ENCODE measurements around the gene BCL2L11. TPM values are rescaled to one million over a fixed set of nuclear protein-coding genes. Genes with fewer than 3 reads are reported as not detected.

Gene BCL2L11
- total RNA-seq, 2 experiments from 2014 or later = 11.7 to 16.5 TPM

GRCh38 chr2:111173338-111173737 lies 52.6 kb downstream of the BCL2L11 start:
- CTCF ChIA-PET = no interaction called here
- no peak overlapping the region for H3K4me3 Mint-ChIP-seq
- ATAC-seq (no peak), DNase-seq (no peak)
- H3K4me1 Mint-ChIP-seq (ENCODE audit: low read depth) = peaks cover 8% of the 10 kb centered on the region
- no peaks in the 10 kb centered on the region for H3K9me3 Mint-ChIP-seq (ENCODE audit: insufficient read depth)
- POLR2A ChIA-PET = no interaction called here
- H3K36me3 Mint-ChIP-seq (ENCODE audit: low read depth) = no peaks in the 10 kb centered on the region
- no peak overlapping the region for H3K27ac Mint-ChIP-seq
- peaks cover 14% of the 10 kb centered on the region for H3K27me3 Mint-ChIP-seq (ENCODE audit: low read depth)

GRCh38 chr2:111173856-111174255 lies 53.1 kb downstream of the BCL2L11 start:
- ChIA-PET CTCF (no interaction called here), POLR2A (no interaction called here)
- H3K9me3 Mint-ChIP-seq (ENCODE audit: insufficient read depth) = no peaks in the 10 kb centered on the region
- H3K4me3 Mint-ChIP-seq = no peak overlapping the region
- peaks cover 14% of the 10 kb centered on the region for H3K27me3 Mint-ChIP-seq (ENCODE audit: low read depth)
- H3K36me3 Mint-ChIP-seq (ENCODE audit: low read depth) = no peaks in the 10 kb centered on the region
- peaks cover 3% of the 10 kb centered on the region for H3K4me1 Mint-ChIP-seq (ENCODE audit: low read depth)
- ATAC-seq (no peak), DNase-seq (no peak)
- H3K27ac Mint-ChIP-seq = no peak overlapping the region

- no peak overlapping the region for H3K27ac Mint-ChIP-seq
- peaks cover 15% of the 10 kb centered on the region for H3K27me3 Mint-ChIP-seq (ENCODE audit: low read depth)
- no peaks in the 10 kb centered on the region for H3K4me1 Mint-ChIP-seq (ENCODE audit: low read depth)
- DNase-seq (no peak), ATAC-seq (no peak)
- no peak overlapping the region for H3K4me3 Mint-ChIP-seq
- POLR2A ChIA-PET = no interaction called here
- CTCF ChIA-PET = no interaction called here
- H3K36me3 Mint-ChIP-seq (ENCODE audit: low read depth) = no peaks in the 10 kb centered on the region
- H3K9me3 Mint-ChIP-seq (ENCODE audit: insufficient read depth) = no peaks in the 10 kb centered on the region
Measured at GRCh38 chr2:111175615-111176014, 54.9 kb downstream of the BCL2L11 start.

- H3K27ac Mint-ChIP-seq = no peak overlapping the region
- H3K36me3 Mint-ChIP-seq (ENCODE audit: low read depth) = no peaks in the 10 kb centered on the region
- H3K9me3 Mint-ChIP-seq (ENCODE audit: insufficient read depth) = no peaks in the 10 kb centered on the region
- H3K27me3 Mint-ChIP-seq (ENCODE audit: low read depth) = peaks cover 13% of the 10 kb centered on the region
- ChIA-PET CTCF (no interaction called here), POLR2A (no interaction called here)
- H3K4me1 Mint-ChIP-seq (ENCODE audit: low read depth) = no peaks in the 10 kb centered on the region
- ATAC-seq (no peak), DNase-seq (no peak)
- no peak overlapping the region for H3K4me3 Mint-ChIP-seq
Measured at GRCh38 chr2:111176388-111176787, 55.7 kb downstream of the BCL2L11 start.

GRCh38 chr2:111176867-111177266 lies 56.2 kb downstream of the BCL2L11 start:
- POLR2A ChIA-PET = no interaction called here
- no peak overlapping the region for H3K27ac Mint-ChIP-seq
- H3K9me3 Mint-ChIP-seq (ENCODE audit: insufficient read depth) = no peaks in the 10 kb centered on the region
- no peaks in the 10 kb centered on the region for H3K36me3 Mint-ChIP-seq (ENCODE audit: low read depth)
- ATAC-seq (no peak), DNase-seq (no peak)
- no peaks in the 10 kb centered on the region for H3K4me1 Mint-ChIP-seq (ENCODE audit: low read depth)
- CTCF ChIA-PET = no interaction called here
- peaks cover 9% of the 10 kb centered on the region for H3K27me3 Mint-ChIP-seq (ENCODE audit: low read depth)
- no peak overlapping the region for H3K4me3 Mint-ChIP-seq

- Mint-ChIP-seq H3K27ac (no peak overlapping the region), H3K4me1 (ENCODE audit: low read depth) (no peaks in the 10 kb centered on the region), H3K27me3 (ENCODE audit: low read depth) (peaks cover 8% of the 10 kb centered on the region), H3K4me3 (no peak overlapping the region), H3K36me3 (ENCODE audit: low read depth) (no peaks in the 10 kb centered on the region), H3K9me3 (ENCODE audit: insufficient read depth) (no peaks in the 10 kb centered on the region)
- DNase-seq (no peak), ATAC-seq (no peak)
- ChIA-PET CTCF (no interaction called here), POLR2A (interaction anchor here (0.6 kb wide), 1 partner anchor 500 kb away, joined by 3 read pairs; the partner anchor contains the start of gene BUB1)
Measured at GRCh38 chr2:111178296-111178695, 57.6 kb downstream of the BCL2L11 start.

GRCh38 chr2:111178730-111179405 lies 58.2 kb downstream of the BCL2L11 start:
- ChIA-PET POLR2A (no interaction called here), CTCF (no interaction called here)
- H3K27ac Mint-ChIP-seq = no peak overlapping the region
- no peaks in the 10 kb centered on the region for H3K9me3 Mint-ChIP-seq (ENCODE audit: insufficient read depth)
- H3K36me3 Mint-ChIP-seq (ENCODE audit: low read depth) = no peaks in the 10 kb centered on the region
- ATAC-seq (no peak), DNase-seq (no peak)
- no peaks in the 10 kb centered on the region for H3K4me1 Mint-ChIP-seq (ENCODE audit: low read depth)
- H3K27me3 Mint-ChIP-seq (ENCODE audit: low read depth) = peaks cover 8% of the 10 kb centered on the region
- H3K4me3 Mint-ChIP-seq = no peak overlapping the region

- POLR2A ChIA-PET = no interaction called here
- Mint-ChIP-seq H3K4me3 (no peak overlapping the region), H3K4me1 (ENCODE audit: low read depth) (no peaks in the 10 kb centered on the region), H3K36me3 (ENCODE audit: low read depth) (no peaks in the 10 kb centered on the region), H3K27me3 (ENCODE audit: low read depth) (peaks cover 2% of the 10 kb centered on the region), H3K9me3 (ENCODE audit: insufficient read depth) (no peaks in the 10 kb centered on the region), H3K27ac (no peak overlapping the region)
- DNase-seq (no peak), ATAC-seq (no peak)
- CTCF ChIA-PET = no interaction called here
Measured at GRCh38 chr2:111182121-111182520, 61.4 kb downstream of the BCL2L11 start.

GRCh38 chr2:111182740-111183139 lies 62.0 kb downstream of the BCL2L11 start:
- POLR2A ChIA-PET = no interaction called here

GRCh38 chr2:111184725-111185310 lies 64.1 kb downstream of the BCL2L11 start:
- ChIA-PET POLR2A (no interaction called here), CTCF (no interaction called here)
- no peak for DNase-seq
- no peak overlapping the region for H3K27ac Mint-ChIP-seq
- no peaks in the 10 kb centered on the region for H3K4me1 Mint-ChIP-seq (ENCODE audit: low read depth)
- H3K27me3 Mint-ChIP-seq (ENCODE audit: low read depth) = no peaks in the 10 kb centered on the region
- H3K36me3 Mint-ChIP-seq (ENCODE audit: low read depth) = no peaks in the 10 kb centered on the region
- H3K9me3 Mint-ChIP-seq (ENCODE audit: insufficient read depth) = no peaks in the 10 kb centered on the region
- no peak for ATAC-seq
- H3K4me3 Mint-ChIP-seq = no peak overlapping the region

More at GRCh38 chr2:111182740-111183139, 62.0 kb downstream of the BCL2L11 start:
- Mint-ChIP-seq H3K4me1 (ENCODE audit: low read depth) (no peaks in the 10 kb centered on the region), H3K36me3 (ENCODE audit: low read depth) (no peaks in the 10 kb centered on the region), H3K27ac (no peak overlapping the region), H3K4me3 (no peak overlapping the region), H3K27me3 (ENCODE audit: low read depth) (peaks cover 2% of the 10 kb centered on the region), H3K9me3 (ENCODE audit: insufficient read depth) (no peaks in the 10 kb centered on the region)
- ATAC-seq (no peak), DNase-seq (no peak)
- CTCF ChIA-PET = no interaction called here

GRCh38 chr2:111185361-111186022 lies 64.8 kb downstream of the BCL2L11 start:
- Mint-ChIP-seq H3K4me3 (no peak overlapping the region), H3K27ac (no peak overlapping the region), H3K36me3 (ENCODE audit: low read depth) (no peaks in the 10 kb centered on the region), H3K27me3 (ENCODE audit: low read depth) (no peaks in the 10 kb centered on the region), H3K4me1 (ENCODE audit: low read depth) (no peaks in the 10 kb centered on the region), H3K9me3 (ENCODE audit: insufficient read depth) (no peaks in the 10 kb centered on the region)
- ChIA-PET CTCF (no interaction called here), POLR2A (interaction anchor here (0.9 kb wide), 1 partner anchor 9 kb away, joined by 3 read pairs; no protein-coding TSS in a partner anchor)
- ATAC-seq = no peak
- DNase-seq = no peak

GRCh38 chr2:111186121-111186715 lies 65.5 kb downstream of the BCL2L11 start:
- POLR2A ChIA-PET = interaction anchor here (0.9 kb wide), 1 partner anchor 8 kb away, joined by 3 read pairs; no protein-coding TSS in a partner anchor
- DNase-seq = no peak
- CTCF ChIA-PET = interaction anchor here (0.6 kb wide), 1 partner anchor 374 kb away, joined by 3 read pairs; no protein-coding TSS in a partner anchor

More at GRCh38 chr2:111186121-111186715, 65.5 kb downstream of the BCL2L11 start:
- no peak overlapping the region for H3K27ac Mint-ChIP-seq
- no peaks in the 10 kb centered on the region for H3K4me1 Mint-ChIP-seq (ENCODE audit: low read depth)
- no peaks in the 10 kb centered on the region for H3K9me3 Mint-ChIP-seq (ENCODE audit: insufficient read depth)
- H3K4me3 Mint-ChIP-seq = no peak overlapping the region
- no peak for ATAC-seq
- no peaks in the 10 kb centered on the region for H3K36me3 Mint-ChIP-seq (ENCODE audit: low read depth)
- H3K27me3 Mint-ChIP-seq (ENCODE audit: low read depth) = no peaks in the 10 kb centered on the region

Measured in activated CD8-positive, alpha-beta T cell treated with anti-CD3 and anti-CD28 coated beads, Interleukin-2, amount 10 ng/mL, durations not matched to agents 7 days and 5 days (primary cell).